GM18519 (cell line): ENCODE data around the gene OR1K1.
"Not testable (repeated sequence)": the region's sequence is repeated elsewhere in the genome, so short reads cannot be mapped to it uniquely, and the experiment has no call there.

Source experiments
- ATAC-seq: cut with Tn5 transposase; IDR thresholded peaks from one replicate; pipeline ENCODE4 v1.9.1; 2021; ENCODE audit warnings: mild to moderate bottlenecking, moderate library complexity; ENCODE audit not compliant: unreplicated experiment, low FRiP score

Gene OR1K1, protein sequence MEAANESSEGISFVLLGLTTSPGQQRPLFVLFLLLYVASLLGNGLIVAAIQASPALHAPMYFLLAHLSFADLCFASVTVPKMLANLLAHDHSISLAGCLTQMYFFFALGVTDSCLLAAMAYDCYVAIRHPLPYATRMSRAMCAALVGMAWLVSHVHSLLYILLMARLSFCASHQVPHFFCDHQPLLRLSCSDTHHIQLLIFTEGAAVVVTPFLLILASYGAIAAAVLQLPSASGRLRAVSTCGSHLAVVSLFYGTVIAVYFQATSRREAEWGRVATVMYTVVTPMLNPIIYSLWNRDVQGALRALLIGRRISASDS

GRCh38 chr9:122800066-122801060 is at the start of gene OR1K1:
Gene OR1K1 (plus strand): TSS chr9:122800123. CDS start chr9:122800123, 0 bp downstream.
- no peak for ATAC-seq

DNA sequence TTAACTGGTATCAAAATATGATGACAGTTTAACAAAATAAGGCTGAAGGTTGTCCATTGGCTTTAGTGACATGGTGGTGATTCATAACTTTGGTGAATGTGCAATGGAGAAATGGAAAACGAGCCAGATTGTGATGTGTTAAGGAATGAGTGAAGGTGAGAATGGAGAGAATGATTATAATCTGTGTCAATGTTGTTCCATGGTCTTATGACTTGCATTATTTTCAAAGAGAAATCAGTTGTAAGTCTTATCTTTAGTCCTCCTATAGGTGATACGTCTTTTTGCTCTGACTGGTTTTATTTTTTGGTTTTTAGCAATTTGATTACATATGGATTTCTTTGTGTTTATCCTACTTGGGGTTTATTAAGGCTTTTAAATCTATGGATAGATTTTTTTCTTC is 45.1 kb upstream of the OR1K1 start:
- ATAC-seq: no peak

- no peak for ATAC-seq
These were observed 32.1 kb upstream of the OR1K1 start for GRCh38 chr9:122767817-122768216.

- ATAC-seq: no peak
These were observed 22.9 kb upstream of the OR1K1 start for GRCh38 chr9:122777052-122777451.

GRCh38 chr9:122777935-122778627 is 21.8 kb upstream of the OR1K1 start:
- no peak for ATAC-seq

- no peak for ATAC-seq
These were observed 20.7 kb upstream of the OR1K1 start for GRCh38 chr9:122779181-122779580.

- no peak for ATAC-seq
These were observed 19.9 kb upstream of the OR1K1 start for GRCh38 chr9:122780026-122780425.

- ATAC-seq: no peak
These were observed 18.3 kb upstream of the OR1K1 start for GRCh38 chr9:122781671-122782070.

DNA sequence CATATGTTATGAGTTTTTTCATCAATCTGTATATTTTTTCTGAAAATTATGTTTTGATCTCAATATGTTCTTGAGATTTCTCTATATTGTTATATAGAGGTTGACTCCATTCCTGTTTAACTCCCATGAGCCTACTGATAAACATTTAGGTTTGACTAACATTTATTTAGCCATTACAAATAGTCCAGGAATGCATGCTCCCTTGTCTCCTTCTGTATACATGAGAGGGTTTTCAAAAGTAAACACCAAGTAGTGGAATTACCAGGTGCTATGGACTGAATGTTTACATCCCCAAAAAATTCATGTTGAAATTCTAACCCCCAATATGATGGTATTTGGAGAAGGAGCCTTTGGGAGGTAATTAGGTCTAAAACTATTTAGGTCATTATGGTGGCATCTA is 14.7 kb upstream of the OR1K1 start:
- ATAC-seq: no peak

DNA sequence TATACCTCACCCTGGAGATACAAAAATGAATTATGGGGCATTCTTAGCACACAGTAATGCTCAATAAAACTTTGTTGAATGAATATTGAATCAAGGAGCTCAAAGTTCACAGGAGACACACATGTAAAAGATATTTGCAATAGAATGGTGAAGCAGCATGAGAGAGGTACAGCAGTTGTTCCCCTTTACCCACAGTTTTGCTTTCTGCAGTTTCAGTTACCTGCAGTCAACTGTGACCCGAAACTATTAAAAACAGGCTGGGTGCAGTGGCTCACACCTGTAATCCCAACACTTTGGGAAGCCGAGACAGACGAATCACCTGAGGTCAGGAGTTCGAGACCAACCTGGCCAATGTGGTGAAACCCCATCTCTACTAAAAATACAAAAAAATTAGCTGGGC is 13.6 kb upstream of the OR1K1 start:
- no peak for ATAC-seq

DNA sequence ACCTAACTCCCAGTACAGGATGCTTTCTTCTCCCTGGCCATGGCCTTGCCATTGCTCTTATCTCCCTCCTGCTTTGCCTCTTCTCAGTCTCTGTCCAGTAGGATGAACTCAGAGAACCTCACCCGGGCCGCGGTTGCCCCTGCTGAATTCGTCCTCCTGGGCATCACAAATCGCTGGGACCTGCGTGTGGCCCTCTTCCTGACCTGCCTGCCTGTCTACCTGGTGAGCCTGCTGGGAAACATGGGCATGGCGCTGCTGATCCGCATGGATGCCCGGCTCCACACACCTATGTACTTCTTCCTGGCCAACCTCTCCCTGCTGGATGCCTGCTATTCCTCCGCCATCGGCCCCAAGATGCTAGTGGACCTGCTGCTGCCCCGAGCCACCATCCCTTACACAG is 11.1 kb upstream of the OR1K1 start, which contains the start of gene OR5C1:
OR5C1 (plus strand) TSS at position 103 of the 400 bp plus-strand sequence; CDS start at position 103, 0 bp downstream.
- ATAC-seq: no peak

- ATAC-seq: no peak
These were observed 10.5 kb upstream of the OR1K1 start for GRCh38 chr9:122789256-122790046.

- no peak for ATAC-seq
These were observed 7.9 kb upstream of the OR1K1 start for GRCh38 chr9:122791872-122792669.

GRCh38 chr9:122797316-122798063 is 2.4 kb upstream of the OR1K1 start:
- ATAC-seq: no peak

GRCh38 chr9:122806661-122807060 is 6.7 kb downstream of the OR1K1 start:
- ATAC-seq: no peak

- ATAC-seq: no peak
These were observed 7.5 kb downstream of the OR1K1 start for GRCh38 chr9:122807271-122807900.

- ATAC-seq: no peak
These were observed 8.2 kb downstream of the OR1K1 start for GRCh38 chr9:122808141-122808540.

GRCh38 chr9:122809261-122809660 is 9.3 kb downstream of the OR1K1 start:
- ATAC-seq: not testable (repeated sequence)
